HG03460 (cell line): ENCODE measurements around the gene CORO2B.

Experiments used
- ATAC-seq: cut with Tn5 transposase; IDR thresholded peaks from one replicate; pipeline ENCODE4 v1.9.1; 2021; ENCODE audit not compliant: unreplicated experiment

The CORO2B gene, protein sequence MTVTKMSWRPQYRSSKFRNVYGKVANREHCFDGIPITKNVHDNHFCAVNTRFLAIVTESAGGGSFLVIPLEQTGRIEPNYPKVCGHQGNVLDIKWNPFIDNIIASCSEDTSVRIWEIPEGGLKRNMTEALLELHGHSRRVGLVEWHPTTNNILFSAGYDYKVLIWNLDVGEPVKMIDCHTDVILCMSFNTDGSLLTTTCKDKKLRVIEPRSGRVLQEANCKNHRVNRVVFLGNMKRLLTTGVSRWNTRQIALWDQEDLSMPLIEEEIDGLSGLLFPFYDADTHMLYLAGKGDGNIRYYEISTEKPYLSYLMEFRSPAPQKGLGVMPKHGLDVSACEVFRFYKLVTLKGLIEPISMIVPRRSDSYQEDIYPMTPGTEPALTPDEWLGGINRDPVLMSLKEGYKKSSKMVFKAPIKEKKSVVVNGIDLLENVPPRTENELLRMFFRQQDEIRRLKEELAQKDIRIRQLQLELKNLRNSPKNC

DNA sequence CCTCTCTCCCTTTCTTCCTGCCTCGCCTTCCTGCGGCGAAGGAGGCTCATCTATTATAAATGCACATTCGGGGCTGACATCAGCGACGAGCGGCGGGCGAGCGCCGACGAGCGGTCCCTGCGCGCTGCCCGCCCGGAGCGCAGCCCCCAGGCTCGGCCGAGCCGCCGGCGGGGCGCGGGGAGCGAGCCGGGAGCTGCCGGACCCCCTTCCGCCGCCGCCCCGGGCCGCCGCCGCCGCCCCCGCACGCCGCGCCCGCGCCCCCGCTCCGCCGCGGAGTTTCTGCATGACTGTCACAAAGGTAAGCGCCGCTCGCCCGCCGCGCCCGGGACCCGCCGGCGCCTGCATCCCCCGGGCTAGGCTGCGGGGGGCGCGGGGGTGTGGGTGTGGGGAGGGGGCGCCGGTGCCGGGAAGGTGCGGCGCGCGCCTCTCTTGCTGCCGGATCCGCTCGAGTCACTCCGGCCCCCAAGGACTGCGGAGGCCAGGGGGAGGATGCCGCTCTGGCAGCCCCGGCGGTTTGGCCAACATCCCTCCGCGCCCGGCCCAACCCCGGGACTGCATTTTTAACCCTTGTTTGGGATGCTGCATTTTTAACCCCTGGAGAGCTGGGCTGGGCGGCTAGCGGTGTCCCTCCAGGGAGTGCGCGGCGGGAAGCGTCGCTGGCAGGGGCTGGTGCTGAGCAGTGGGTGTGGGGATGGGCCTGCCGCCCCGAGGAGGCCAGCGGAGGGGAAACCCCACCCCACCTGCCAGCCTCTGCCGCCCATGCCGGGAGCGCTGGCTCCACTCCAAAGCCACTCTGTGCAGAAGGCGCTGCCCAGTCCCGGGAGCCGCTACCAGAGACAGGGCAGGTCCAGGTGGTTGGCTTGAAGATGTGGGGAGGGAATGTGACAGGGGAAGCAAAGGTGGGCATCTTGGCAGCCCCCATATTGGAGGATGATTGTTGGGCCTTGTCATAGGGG, at the start of gene CORO2B:
Gene CORO2B, plus strand, starts transcription at position 14 of the 956 bp plus-strand sequence. Its CDS starts 270 bp downstream, at position 284.
- ATAC-seq: no peak

DNA sequence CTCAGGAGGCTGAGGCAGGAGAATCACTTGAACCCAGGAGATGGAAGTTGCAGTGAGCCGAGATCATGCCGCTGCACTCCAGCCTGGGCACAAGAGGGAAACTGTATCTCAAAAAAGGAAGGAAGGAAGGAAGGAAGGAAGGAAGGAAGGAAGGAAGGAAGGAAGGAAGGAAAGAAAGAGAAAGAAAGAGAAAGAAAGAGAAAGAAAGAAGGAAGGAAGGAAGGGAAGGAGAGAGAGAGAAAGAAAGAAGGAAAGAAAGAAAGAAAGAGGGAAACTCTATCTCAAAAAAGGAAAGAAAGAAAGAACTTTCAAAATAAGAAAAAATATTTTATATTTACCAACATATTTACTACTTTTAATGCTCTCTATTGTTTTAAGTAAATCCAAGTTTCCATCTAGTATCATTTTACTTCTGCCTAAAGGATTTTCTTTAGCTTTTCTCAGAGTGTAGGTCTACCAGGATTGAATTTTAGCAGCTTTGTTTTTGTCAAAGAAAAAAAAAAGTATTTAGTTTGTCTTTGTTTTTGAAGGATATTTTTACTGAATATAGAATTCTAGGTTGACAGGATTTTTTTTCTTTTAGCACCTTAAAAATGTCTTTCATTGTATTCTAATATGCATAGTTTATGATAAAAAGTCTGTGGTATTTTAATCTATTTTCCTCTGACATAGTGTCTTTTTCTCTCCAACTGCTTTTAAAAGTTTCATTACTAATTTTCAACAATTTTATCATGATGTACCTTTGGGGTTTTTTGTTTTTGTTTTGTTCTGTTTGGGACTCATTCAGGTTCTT, 47.2 kb upstream of the CORO2B start:
- ATAC-seq: no peak

- ATAC-seq: no peak
Observed at GRCh38 chr15:68536331-68537095, 42.3 kb upstream of the CORO2B start.

DNA sequence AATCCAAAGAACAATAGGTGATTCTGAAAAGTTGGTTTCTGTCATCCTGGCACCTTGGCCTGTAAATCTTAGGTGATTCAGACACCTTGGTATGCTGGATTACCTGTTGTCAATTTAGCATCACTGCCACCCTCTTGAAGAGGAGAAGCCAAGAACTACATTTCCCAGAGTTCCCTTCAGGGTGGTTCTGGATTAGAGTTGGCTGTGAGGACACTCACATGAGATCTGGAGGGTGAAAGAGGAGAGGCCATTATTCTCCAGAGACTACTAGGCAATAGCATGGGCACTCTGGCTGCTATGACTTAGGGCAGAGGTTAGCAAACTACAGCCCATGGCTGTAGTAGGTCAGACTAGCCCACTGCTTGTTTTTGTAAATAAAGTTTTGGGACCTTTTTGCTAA, 41.7 kb upstream of the CORO2B start:
- ATAC-seq: no peak

DNA sequence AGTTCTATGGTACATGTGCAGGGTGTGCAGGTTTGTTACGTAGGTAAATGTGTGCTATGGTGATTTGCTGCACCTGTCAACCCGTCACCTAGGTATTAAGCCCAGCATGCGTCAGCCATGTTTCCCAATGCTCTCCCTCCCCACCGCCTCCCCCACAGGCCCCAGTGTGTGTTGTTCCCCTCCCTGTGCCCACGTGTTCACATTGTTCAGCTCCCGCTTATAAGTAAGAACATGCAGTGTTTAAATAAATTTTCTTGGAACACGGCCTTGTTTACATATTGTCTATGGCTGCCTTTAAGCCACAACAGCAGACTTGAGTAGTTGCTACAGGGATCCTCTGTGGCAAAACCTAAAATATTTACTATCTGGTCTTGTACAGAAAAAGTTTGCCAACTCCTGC, 41.3 kb upstream of the CORO2B start:
- ATAC-seq: no peak

GRCh38 chr15:68538311-68538710, 40.5 kb upstream of the CORO2B start:
- no peak for ATAC-seq

GRCh38 chr15:68541743-68542142, 37.0 kb upstream of the CORO2B start:
- no peak for ATAC-seq

DNA sequence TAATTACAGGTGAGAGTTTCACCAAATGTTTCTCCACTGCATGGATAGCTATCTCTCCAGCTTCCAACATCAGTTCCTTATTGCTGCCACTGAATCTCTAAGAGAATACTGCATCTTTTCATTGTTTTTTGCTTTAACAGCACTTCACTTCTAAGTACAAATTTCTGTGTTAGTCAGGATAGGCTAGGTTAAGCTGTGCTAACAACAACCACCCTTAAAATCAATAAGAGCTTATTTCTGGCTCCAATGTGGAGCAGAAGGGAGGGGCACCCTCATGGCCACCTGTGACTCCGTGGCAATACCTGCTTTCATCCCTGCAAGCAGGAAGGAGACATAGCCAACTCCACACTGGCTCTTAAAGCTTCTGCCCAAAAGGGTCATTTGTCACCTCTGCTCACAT, 36.4 kb upstream of the CORO2B start:
- ATAC-seq: no peak

DNA sequence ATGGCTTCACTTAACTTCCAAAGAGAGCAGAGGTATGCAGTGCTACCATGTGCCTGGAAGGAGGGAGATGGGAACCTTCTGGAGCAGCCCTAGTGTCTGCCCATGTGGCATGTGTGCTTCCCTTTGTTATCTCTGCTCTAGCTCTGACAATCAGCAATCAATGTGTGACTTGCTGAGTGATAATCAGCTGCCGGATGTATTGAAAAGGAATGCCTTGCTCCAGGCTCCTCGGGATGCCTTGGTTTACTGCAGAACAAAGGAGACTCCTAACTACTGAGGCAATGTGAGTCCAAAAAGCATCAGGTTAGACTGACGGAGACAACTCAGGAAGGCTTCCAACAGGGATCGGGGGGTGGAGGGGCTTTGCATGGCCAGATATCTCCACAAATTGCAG, 36.0 kb upstream of the CORO2B start:
- ATAC-seq: no peak

- no peak for ATAC-seq
Observed at GRCh38 chr15:68543165-68544008, 35.4 kb upstream of the CORO2B start.

DNA sequence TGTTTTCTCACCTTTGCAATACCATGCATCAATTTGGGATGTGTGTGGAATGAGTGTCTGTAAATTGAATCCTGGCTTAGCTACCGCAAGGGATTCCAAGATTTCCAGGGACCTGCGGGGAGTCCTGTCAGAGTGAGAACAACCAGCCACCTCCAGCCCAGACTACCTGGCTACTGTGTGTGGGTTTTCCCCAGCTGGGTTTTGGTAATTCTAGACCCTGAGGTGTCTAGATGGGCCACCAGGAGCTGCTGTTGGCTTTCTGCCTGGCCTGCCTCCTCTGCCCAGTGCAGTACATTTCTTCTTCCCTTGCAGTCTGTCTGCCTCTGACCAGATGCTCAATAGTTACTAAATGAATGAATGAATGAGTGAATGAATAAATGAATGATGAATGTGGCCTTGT, 32.5 kb upstream of the CORO2B start:
- ATAC-seq: no peak

DNA sequence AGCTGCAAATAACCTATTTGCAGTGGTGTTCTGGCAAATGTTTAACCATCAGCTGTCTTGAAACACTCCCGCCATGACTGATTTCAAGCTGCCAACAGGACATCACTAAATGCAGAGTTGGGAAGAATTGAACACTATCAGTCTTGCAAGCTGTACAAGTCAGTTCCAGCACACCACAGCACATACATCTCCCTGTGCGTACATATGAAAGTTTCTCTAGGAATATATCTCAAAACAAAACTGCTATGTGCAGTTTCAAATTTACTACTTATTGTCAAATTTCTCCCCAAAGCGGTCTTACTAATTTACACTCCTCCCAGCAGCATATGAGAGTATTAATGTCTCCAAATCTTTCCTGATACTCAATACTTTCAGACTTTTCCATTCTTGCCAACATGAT, 30.4 kb upstream of the CORO2B start:
- no peak for ATAC-seq

DNA sequence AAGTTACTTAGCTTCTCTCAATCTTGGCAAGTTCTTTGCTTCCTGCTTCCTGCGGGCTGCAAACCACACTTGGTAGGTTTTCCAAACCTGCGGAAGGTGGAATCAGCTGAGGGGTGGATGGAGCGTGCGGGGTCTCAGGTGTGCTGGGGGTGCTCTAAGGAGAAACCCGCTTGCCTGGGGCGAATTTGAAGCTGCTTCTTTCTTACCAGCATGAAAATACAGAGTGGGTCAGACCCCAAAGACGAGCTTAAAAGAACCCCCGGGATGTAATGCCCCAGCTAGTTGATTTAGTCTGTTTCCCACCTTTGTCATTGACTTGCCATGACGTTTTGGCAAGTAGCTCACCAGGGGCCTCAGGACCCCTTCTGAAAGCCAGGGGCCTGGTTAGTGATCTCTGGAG, 28.8 kb upstream of the CORO2B start:
- ATAC-seq: no peak

GRCh38 chr15:68550498-68551295, 28.1 kb upstream of the CORO2B start:
- no peak for ATAC-seq

GRCh38 chr15:68551296-68551635, 27.5 kb upstream of the CORO2B start:
- no peak for ATAC-seq

DNA sequence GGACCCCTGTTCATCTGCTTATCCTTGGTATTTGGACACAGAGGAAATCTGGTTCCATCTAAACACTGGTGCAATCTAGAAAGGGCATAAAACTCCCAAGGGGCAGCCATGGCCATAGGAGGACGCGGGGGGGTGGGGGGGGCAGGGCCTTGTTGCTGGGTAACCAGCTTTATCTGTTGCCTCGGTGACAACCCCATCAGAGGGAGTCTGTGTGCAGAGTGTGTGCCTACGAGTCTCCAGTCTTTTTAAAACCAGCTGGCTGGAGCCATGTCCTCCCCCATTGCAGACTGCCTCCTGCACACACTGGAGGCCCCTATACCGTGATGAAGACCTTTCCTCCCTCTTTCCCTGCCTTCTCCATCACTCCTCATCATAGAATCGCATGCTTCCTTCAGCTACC, 26.4 kb upstream of the CORO2B start:
- no peak for ATAC-seq

- ATAC-seq: no peak
Observed at GRCh38 chr15:68552773-68553172, 26.0 kb upstream of the CORO2B start.

DNA sequence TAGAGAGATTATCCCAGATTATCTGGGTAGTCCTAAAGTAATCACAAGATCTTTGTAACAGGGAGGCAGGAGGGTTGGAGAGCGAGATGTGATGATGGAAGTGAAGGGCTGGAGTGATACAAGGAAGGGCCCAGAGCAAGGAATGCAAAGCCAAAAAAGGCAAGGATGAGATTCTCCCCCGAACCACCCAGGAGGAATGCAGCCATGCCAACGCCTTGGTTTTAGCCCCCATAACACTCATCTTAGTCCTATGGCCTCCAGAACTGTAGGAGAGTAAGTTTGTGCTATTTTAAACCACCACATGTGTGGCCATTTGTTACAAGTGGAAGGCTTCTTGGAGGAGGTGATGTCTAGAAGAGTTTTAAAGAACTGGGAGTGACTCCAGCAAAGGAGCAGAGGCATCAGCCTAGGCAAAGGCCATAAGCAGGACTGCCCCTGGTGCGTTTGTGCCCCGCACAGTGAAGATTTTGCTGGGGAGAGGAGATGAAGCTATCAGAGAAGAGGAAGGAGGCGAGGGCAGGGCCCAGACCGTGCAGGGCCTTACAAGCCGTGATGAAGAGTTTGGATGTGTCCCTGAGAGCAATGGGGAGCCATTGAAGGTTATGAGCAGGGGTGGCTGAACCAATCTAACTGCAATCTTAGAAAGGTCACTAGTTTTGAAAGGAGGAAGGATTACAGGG, 25.3 kb upstream of the CORO2B start:
- no peak for ATAC-seq
